Daoy (cell line): ENCODE data around the gene TXNIP. TPM values are rescaled to one million over a fixed set of nuclear protein-coding genes. Genes with fewer than 3 reads are reported as not detected.
A peak's percentile ranks its signal among the peaks of the same experiment; 100 is the strongest.

Experiments
- DNase-seq: peaks from one replicate; pipeline ENCODE4 v3.0.0-alpha.2; 2015; ENCODE audit warnings: low read depth
- total RNA-seq: library from RNA; depleted of rRNA; stranded (reverse); fragments of >200 nt; shearing (Covaris generic); gene quantifications from 2 replicates; pipeline ENCODE4 v1.2.3, GENCODE V29; 2014

The TXNIP gene
- total RNA-seq, 1 experiment from 2014 or later, result 2.6 TPM

DNA sequence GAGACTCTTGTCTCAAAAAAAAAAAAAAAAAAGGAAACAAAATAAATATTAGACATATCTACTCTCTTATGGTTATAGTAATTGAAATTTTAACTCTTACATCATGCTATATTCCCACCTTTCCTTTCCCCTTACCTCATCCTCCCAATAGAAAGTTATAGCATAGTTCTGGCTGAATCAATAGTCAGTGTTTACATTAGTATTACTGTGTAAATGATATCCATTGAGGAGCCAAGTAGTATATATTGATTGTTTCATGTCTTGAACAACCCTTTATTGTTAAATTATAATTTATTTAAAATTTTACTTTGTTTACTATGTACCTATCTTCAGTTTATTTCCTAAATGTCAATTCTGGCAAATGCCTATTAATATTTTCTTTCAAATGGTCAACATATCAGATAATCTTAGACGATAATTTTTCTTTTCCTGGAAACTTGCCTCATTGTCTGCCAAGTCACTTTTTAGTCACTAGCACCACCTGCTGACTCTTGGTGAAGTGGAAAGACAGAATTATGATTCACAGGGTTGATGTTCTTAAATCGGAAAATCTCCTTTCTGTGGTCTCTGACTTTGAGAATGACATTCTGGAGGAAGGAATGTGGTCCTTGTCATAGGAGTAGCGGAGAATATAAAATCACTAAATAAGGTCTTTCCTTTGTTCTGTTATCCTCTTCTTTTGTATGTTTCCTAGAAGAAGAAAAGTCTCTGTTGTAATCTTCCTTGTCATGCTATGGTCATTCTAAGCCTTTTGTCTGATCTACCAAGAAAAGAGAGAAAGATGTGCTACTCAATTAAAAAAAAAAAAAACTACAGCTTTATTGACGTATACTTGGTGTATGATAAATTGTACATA lies 16.6 kb upstream of the TXNIP start:
- DNase-seq, result peak; percentile 73

DNA sequence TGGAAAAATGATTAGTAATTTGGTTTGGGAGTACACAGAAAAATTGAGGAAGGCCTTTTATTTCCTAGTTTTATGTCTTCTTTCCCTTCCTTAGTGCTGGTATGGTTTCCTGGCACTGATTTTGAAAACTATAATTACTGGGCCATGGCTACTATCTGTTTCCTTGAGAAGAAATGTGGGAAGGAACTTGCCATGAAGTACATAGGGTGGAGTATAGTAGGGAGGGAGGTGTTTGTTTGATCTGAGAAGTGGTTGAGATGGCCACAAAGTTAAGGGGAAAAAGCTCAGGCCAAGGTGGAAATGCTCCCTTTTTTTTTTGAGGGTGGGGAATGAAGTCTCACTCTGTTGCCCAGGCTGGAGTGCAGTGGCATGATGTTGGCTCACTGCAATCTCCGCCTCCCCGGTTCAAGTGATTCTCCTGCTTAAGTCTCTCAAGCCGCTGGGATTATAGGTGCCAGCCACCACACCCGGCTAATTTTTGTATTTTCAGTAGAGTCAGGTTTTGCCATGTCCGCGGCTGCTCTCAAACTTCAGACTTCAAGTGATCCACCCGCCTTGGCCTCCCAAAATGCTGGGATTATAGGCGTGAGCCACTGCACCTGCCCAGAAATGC lies 13.9 kb upstream of the TXNIP start:
- DNase-seq, result no peak

DNA sequence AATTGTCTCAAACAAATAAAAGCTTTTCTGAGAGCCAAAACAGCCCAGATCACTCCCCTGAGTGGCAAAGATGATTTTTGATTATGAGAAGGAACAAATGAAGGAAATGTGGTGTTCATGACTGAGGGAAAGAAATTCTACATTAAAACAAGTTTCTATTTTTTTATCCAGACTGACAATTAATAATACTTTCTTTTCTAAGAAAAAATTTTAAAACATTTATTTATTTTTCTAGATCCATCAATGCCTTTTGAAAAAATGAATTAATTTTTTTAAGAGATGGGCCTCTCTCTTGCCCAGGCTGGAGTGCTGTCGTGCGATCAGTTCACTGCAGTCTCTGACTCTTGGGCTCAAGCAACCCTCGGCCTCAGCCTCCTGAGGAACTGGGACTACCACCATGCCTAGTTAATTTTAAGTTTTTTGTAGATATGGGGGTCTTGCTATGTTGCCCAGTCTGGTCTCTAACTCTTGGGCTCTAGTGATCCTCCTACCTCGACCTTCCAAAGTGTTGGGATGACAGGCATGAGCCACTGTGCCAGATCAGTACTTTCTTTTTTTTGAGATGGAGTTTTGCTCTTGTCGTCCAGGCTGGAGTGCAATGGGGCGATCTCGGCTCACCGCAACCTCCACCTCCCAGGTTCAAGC lies 11.2 kb upstream of the TXNIP start:
- no peak for DNase-seq

DNA sequence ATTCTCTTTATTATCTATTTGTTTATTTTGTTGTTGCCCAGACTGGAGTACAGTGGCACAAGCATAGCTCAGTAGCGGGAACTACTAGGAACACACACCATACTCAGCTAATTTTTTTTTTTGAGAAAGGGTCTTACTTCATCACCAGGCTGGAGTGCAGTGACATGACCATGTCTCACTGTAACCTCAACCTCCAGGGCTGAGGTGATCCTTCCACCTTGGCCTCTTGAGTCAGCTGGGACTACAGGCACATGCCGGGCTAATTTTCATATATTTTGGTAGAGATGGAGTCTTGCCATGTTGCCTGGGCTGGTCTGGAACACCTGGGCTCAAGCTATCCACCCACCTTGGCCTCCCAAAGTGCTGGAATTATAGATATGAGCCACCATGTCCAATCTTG lies 5.3 kb upstream of the TXNIP start:
- no peak for DNase-seq

DNA sequence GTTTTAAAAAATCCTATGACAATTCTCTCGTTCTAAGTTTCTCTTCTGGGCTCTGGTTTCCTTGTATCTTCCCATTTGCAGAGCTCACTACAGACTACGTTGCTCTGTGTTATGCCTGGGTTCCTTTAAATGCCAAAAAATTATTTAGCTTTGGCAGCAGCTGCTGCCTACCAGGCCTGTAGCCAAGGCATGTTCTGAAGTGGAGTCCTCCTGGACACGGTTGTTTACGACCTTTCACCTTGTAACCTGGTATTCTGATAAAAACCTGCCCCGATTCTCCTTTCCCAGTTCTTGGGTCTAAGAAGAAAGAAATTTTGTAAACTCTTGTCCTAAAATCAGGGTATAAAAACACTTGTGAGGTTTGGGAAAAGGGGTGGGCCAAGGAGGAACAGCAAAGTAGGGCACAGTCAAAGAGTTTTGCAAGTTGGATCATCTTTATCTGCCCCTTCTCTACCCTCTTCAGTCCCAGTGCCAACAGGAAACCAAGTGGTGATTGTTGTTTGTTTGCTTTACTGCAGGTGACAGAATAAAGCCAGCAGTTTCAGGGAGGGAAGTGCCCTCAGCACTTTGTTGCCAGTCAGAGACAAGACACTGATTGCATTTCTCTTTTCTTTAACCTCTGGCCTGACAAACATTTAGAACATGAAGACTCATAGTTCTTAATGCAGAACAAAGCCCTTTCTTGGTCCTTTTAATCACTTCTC lies 3.1 kb upstream of the TXNIP start:
- no peak for DNase-seq

DNA sequence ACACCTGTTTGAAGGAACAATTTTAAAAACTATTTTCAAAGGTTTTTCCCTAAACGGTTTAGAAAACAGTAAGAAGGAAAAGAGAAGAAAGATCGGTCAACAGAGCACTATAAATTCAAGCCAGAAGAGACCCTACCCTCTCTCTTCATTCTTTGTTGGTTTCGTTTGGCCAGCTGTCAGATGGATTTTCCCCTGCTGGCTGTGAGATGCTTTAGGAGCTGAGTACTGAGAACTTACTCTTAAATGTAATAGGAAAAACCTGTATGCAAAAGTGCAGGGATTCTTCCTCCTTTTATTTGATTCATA lies 1.3 kb upstream of the TXNIP start:
- DNase-seq, result no peak

DNA sequence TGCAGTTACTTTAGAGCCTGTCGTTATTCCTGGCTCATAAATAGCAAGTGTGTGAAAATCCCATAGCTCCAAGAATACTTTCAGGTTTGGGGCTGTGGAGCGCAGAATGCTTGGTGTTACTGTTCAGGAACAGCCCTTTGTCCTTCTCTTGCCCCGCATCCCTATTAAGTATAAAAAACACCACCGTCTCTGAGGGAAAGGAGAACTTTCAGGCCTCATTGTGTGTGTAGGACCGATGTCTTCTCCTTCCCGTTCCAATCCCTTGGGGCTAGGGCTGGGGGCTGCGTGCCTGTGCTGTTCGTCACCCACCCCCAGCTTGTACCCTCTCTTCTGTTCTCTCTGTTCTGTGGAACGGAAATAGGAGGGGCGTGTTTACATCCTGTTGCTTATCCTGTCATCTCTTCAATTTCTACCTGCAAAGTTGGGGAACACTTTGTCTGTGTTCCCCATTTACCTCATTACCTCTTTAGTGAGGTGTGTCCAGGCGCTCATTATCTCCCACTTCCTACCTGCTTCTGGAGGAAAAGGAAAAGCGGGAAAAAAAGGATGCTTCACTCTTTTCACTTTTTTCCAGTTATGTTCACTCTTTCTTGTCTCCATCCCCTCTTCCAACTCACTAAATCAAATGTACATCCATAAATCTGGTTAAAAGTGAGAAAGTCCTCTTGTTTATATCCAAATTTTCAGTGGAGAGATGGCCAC lies 788 bp upstream of the TXNIP start:
- DNase-seq, result peak; percentile 19

DNA sequence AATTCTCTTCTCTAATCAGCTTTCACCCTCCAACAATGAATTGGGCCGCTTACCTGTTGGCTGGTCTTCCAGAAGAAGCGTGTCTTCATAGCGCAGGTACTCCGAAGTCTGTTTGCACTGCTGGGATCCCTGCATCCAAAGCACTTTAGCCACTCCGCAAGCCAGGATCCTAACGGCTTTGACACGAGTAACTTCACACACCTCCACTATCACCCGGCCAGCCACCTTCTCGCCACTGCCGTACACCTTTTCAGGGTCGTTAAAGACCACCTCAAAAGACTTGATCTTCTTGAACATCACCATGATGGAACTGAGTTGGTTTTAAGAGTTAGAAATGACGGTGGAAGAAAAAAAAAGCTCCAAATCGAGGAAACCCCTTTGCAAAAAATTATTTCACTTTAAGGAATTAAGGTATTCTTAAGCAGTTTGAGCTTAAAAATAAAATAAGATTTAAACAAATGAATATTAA lies 381 bp downstream of the TXNIP start:
- DNase-seq, result no peak

DNA sequence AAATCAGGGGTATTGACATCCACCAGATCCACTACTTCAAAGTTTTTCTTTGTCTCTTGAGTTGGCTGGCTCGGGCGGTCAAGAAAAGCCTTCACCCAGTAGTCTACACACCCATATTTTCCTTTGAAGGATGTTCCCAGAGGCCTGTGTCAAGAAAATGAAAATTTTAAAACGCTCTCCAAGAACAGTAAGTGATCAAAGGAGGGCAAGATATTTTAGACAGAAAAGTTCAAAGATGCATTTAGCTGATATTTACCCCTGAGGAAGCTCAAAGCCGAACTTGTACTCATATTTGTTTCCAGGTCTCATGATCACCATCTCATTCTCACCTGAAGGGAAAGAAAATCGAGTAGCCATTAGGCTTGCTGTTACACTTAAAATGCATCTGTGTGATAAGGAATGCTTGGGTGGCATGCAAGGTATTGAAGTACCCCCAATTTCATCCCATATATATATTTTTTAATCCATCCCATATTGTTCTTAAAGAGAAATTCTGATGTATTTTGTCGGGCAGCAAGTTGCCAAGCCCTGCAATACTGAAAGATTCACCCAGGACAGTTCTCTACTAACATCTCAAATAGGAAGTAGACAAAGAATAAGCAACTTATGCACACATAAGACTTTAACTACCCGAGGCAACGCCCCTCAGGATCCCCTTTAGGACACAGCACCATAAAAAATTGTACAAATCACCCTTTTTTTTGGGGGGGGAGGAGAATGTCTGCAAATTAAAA lies 1.1 kb downstream of the TXNIP start:
- no peak for DNase-seq

DNA sequence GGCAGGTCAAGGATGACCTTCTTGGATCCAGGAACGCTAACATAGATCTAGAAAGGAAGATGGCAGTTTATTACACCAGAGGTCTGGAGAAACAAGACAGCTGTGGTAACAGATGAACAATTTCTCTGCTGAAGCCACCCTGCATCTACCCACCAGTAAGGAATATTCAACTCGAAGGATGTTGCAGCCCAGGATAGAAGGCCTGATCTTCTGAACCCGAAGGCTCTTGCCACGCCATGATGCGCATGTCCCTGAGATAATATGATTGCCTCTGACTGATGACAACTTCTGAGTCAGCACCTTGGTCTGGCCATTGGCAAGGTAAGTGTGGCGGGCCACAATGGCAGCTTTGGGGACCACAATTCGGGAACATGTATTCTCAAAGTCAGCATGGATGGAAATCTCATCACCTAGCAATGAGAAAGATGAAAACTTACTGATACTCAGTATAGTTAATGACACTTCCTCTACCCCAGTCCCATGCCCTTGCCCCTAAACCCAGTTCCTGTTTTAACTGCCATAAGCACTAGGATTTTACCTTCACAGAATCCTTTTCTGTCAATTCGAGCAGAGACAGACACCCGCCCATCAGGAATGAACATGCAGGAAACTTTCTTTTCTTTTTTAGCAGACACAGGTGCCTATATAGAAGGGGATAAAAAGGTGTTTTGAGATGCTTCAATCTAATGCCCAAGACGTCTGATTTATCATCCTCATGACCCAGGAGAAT lies 1.8 kb downstream of the TXNIP start:
- no peak for DNase-seq

DNA sequence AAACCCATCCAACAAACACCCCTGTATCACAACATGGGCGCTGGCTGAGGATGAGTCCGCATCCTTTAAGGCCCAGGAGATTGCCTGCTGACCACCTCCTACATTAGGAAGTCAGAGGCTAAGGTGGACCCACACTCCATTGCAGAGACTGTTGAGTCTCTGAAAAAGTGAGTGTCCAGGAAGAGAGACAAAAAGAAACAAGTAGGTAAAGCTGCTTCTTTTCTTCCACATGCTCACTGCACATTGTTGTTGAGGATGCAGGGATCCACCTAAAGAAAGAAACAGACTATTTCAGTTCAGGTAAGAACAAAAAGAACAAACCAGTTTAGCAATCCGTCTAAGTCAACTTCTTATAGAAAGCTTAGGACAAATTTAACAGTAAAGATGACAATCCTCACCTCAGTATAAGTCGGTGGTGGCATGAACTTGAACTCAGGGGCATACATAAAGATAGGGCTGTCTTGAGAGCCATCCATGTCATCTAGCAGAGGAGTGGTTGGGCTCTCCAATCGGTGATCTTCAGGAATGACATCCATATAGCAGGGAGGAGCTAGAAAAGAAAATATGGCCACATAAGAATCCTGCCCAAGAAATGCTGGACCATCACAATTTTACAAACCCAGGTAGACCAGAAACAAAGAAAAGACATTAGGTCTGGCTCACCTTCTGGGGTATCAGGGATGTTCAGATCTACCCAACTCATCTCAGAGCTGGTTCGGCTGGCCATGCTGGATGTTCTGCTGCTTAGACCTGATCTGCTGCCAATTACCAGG lies 2.6 kb downstream of the TXNIP start:
- DNase-seq, result no peak

DNA sequence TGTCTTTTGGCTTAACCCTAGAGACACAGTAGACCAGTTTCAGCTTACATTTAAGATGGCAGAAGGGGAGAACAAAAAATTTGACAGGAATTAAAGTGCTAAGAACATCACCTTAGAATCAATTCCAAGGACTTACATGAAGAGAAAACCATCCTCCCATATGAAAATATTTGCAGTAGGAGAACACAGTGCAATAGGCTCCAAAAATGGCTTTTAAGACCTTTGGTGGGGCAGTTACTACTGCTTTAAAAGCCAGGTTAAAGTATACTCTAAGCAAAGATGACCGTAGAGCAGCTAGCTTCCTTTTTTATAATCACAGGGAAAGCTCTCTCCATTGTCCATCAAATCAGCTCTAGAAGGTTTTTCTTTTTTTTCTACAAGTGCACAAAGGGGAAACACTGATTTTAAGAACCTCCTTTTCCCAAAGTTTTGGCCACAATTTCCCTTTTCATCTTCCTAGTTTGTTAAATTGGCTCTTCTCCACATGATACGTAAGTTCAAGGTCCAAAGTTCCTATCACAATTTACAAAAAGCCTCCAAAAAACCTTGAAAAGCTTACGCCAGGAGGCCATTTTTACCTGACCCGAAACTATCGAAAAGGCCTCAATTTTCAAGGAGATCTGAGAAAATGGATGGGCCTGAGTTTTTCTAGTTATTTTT lies 3.3 kb downstream of the TXNIP start:
- no peak for DNase-seq

DNA sequence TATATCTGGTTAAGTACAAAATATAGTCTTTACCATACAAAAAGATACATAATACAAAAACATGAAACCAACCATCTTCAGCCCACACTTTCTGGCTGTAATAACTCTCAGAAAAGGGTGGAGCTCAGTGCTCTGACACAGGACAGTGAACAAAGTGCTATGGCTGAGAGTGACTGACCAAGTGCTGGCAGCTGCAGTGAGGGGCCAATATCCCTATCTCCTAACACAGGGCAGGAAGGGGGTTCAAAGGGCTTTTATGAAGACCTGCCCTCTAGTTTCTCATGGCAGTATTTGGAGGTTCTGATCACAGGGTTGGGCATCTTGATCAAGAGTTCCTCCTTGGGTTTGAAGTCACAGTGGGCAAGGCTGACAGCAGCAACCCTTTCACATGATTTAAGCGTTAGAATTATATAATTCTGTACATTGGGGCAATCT lies 3.9 kb downstream of the TXNIP start:
- no peak for DNase-seq

DNA sequence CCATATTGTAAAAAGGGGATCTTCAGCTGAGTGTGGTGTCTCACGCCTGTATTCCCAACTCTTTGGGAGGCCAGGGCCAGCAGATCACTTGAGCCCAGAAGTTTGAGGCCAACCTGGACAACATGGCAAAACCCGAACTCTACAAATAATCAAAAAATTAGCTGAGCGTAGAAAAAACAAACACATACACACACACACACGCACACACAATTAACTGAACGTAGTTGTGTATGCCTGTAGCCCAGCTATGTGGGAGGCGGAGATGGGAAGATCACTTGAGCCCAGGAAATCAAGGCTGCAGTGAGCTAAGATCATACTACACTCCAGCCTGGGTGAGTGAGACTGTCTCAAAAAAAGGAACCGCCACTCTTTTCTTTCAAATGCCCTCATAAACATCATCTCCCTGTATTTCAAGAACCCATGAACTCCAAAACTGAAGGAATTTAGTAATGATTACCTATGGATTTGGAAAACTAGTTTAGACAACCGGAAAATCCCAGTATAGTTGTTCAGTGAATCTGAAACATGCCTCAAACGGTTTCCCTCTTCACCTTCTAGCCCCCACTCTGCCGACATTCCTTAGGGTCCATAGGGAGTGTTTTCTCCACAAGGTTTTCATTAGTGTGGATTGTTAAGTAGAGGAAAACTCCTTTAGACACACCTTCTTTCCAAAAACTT lies 4.5 kb downstream of the TXNIP start:
- DNase-seq, result no peak

DNA sequence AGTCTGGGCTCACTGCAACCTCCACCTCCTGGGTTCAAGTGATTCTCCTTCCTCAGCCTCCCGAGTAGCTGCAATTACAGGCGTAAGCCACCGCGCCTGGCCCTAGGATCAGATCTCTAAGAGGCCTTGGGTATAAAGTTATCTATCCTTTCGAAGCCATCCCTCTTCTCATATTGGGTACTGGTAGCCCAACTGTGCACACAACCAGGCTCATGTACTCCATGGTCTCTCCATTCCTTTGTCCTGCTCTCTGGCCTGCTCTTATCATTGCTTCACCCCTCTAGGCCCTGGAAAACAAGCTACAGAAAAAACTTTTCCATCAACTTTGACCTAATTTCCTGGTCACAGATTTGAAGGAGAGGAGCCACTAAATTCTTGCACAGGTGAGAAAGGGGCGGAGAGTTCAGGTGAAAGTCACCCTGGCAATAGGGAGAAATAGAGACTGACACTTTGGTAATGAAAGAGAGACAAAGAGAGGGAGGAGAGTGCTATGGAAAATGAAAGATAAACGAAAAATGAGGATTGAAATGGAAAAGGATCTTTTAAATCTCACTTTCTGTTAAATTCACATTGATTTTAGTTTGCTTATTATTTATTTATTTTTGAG lies 6.0 kb downstream of the TXNIP start:
- no peak for DNase-seq

DNA sequence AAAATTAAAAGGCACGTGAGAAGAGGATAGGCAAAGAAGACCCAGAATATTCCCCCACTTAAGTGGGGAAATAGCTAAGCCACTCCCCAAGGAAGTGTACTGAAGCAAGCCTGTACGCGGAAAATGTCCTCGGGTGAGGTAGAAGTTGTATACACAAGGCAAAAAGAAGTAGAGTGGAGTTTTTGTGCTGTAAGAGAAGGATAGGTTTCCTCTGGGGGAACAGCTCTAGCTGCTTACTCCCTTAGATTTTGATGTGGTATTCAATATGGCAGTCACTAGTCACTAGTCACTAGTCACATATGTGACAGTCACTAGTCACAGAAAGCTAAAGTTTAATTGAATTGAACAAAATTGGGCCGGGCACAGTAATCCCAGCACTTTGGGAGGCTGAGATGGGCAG lies 7.6 kb downstream of the TXNIP start:
- no peak for DNase-seq

DNA sequence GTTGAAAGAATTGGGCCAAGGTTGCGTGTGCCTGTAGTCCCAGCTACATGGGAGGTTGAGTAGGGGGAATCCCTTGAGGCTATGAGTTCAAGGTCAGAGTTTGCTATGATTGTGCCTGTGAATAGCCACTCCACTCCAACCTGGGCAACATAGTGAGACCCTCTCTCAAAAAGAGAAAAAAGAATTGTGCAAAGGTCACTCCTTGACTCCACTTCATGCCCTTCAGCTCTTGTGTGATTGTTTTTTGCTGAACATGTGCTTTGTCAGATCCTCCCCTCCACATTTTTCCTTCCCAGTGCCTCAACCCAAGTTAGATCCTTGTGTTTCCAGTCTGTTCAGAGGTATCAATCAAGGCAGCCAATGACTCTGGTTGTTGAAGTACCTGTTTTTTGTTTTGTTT lies 8.5 kb downstream of the TXNIP start:
- no peak for DNase-seq

DNA sequence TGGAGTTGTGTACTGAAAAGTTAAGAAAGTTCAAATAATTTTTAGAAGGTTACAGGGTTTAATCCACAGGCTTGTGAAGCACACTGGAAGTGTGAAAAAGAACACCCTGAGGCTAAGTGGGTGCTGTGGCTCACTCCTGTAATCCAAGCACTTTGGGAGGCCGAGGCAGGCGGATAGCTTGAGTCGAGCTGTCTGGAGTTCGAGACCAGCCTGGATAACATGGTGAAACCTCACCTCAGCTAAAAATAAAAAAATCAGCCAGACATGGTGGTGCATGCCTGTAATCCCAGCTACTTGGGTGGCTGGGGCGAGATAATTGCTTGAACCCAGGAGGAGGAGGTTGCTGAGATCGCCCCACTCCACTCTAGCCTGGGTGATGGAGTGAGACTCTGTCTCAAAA lies 9.8 kb downstream of the TXNIP start:
- no peak for DNase-seq
